ES-I3 (cell line): ENCODE data around the gene ARHGAP15.

Source experiments
- H3K36me3 ChIP-seq: 2 replicates; pipeline ENCODE4 v1.6.1; 2013; ENCODE audit warnings: mild to moderate bottlenecking, low read length, control low read depth, moderate library complexity; ENCODE audit not compliant: insufficient read depth
- H3K4me1 ChIP-seq: 2 replicates; pipeline ENCODE4 v1.6.1; 2013; ENCODE audit warnings: mild to moderate bottlenecking, control low read depth, low read length; ENCODE audit not compliant: insufficient read depth
- H3K9ac ChIP-seq: 2 replicates; pipeline ENCODE4 v1.6.1; 2013; ENCODE audit warnings: low read depth, mild to moderate bottlenecking, low read length, moderate library complexity
- H3K9me3 ChIP-seq: 2 replicates; pipeline ENCODE4 v1.6.1; 2013; ENCODE audit warnings: mild to moderate bottlenecking, low read length, moderate library complexity; ENCODE audit not compliant: control insufficient read depth, insufficient read depth

Gene ARHGAP15

DNA sequence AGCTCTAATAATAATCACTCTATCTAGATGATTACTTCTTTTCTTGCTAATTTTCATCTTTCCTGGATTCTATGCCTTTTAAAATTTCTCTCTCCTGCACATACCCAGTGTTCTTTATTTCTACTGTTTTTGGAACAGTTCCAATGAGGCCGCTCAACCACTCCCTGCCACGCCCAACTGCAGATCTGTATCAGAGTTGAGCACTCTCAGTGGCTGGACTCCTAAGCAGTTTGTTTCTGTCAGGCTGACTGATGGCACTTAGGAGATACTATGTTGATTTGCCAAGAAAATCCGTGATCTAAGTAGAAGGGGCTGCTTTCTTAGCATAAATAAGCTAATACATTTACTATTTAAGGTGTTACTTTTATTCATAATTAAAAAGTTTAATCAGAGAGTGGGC, 192.8 kb downstream of the ARHGAP15 start:
- Histone ChIP-seq H3K4me1 (no peaks in the 10 kb centered on the region), H3K36me3 (no peaks in the 10 kb centered on the region), H3K9ac (no peak overlapping the region), H3K9me3 (no peaks in the 10 kb centered on the region)

GRCh38 chr2:143329288-143329687, 200.1 kb downstream of the ARHGAP15 start:
- Histone ChIP-seq H3K9me3 (no peaks in the 10 kb centered on the region), H3K4me1 (no peaks in the 10 kb centered on the region), H3K36me3 (no peaks in the 10 kb centered on the region), H3K9ac (no peak overlapping the region)

- no peaks in the 10 kb centered on the region for H3K9me3 ChIP-seq
- no peak overlapping the region for H3K9ac ChIP-seq
- H3K36me3 ChIP-seq, result no peaks in the 10 kb centered on the region
- peaks cover 3% of the 10 kb centered on the region; the same call in 1 of the 2 replicates for H3K4me1 ChIP-seq
Observed at GRCh38 chr2:143333168-143333791, 204.1 kb downstream of the ARHGAP15 start.

GRCh38 chr2:143333847-143334246, 204.6 kb downstream of the ARHGAP15 start:
- H3K9ac ChIP-seq, result no peak overlapping the region
- H3K36me3 ChIP-seq, result no peaks in the 10 kb centered on the region
- H3K9me3 ChIP-seq, result no peaks in the 10 kb centered on the region
- peaks cover 3% of the 10 kb centered on the region; the same call in 1 of the 2 replicates for H3K4me1 ChIP-seq

DNA sequence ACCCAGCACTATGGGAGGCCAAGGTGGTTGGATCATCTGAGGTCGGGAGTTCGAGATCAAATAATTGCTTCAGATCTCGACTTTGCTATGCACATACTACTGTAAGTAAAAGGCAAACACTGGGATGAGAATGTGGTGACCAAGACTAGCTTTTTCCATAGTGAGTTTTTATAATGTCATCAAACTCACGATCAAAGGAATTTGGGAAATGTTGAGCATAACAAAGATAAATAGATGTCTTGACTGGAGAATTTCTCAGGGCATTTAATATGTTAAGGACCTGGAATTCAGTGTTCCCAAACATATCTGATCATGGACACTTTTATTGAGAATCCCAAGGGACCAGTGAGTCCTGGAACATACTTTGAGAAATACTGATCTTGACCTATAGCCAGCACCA, 205.6 kb downstream of the ARHGAP15 start:
- Histone ChIP-seq H3K9me3 (no peaks in the 10 kb centered on the region), H3K36me3 (no peaks in the 10 kb centered on the region), H3K9ac (no peak overlapping the region), H3K4me1 (peaks cover 3% of the 10 kb centered on the region; the same call in 1 of the 2 replicates)

- Histone ChIP-seq H3K36me3 (no peaks in the 10 kb centered on the region), H3K4me1 (peaks cover 3% of the 10 kb centered on the region; the same call in 1 of the 2 replicates), H3K9me3 (no peaks in the 10 kb centered on the region; the same call in 1 of the 2 replicates), H3K9ac (no peak overlapping the region)
Observed at GRCh38 chr2:143336719-143337210, 207.5 kb downstream of the ARHGAP15 start.

DNA sequence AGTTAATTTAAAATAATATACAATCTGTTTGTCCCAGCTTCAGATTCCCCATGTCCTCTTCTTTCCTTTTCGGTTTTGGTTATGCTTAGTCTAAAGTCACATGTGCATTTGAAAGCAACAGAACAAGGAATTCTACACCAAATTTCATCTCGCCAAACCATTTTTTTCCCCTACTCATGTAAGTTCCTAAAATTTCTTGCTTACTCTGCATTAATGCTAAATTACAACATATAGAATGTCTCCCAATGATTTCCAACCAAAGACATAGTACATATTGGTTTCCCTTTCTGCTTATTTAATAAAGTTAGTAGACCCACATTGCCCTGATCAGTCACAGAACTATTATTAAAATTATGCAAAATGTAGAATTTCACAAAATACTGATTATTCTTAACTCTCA, 212.3 kb downstream of the ARHGAP15 start:
- H3K9me3 ChIP-seq, result no peaks in the 10 kb centered on the region; the same call in 1 of the 2 replicates
- no peak overlapping the region for H3K9ac ChIP-seq
- no peaks in the 10 kb centered on the region for H3K36me3 ChIP-seq
- peaks cover 6% of the 10 kb centered on the region; the same call in 1 of the 2 replicates for H3K4me1 ChIP-seq

DNA sequence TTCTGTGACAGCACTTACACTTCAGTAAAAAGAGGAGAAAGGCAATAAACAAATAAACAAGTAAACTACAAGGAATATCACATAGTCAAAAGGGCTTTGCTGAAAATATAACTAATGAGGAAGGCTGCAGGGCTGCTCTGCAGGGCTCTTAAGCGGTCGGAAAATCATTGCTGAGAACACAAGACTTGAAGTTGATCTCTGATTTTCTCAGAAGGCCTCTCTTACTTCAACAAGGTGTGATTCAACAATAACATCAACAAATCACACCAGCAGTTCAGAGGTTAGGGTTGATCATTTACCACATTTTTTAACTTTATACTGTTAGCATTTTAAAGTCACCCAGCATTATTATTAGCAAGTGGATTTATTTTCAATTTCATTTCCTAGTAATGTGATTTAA, 215.6 kb downstream of the ARHGAP15 start:
- Histone ChIP-seq H3K9me3 (no peaks in the 10 kb centered on the region; the same call in 1 of the 2 replicates), H3K9ac (no peak overlapping the region), H3K4me1 (peaks cover 30% of the 10 kb centered on the region), H3K36me3 (no peaks in the 10 kb centered on the region)

- H3K36me3 ChIP-seq, result no peaks in the 10 kb centered on the region
- no peaks in the 10 kb centered on the region for H3K9me3 ChIP-seq
- H3K4me1 ChIP-seq, result peaks cover 30% of the 10 kb centered on the region
- H3K9ac ChIP-seq, result no peak overlapping the region
Observed at GRCh38 chr2:143345887-143346787, 216.9 kb downstream of the ARHGAP15 start.

DNA sequence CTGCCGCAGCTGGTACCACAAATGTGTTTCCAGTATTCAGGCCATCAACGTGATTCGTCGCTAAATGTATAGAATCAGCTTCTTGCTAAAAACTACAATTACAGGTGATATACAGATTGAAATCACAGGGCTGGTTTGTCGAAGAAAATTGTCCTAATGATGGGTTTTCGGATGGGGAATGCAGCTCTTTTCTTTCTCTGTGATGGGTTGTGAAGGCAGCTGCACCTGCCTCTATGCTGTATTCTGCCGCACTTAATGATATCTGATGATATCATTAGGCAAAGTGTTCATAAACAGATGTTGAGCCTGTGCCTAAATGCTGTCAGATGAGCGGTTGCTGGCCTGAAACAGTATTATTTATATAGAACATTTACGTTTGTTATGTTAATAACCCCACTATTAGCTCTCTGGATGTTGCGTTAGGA, 218.1 kb downstream of the ARHGAP15 start:
- H3K4me1 ChIP-seq, result peaks cover 30% of the 10 kb centered on the region
- no peaks in the 10 kb centered on the region for H3K36me3 ChIP-seq
- H3K9me3 ChIP-seq, result no peaks in the 10 kb centered on the region
- H3K9ac ChIP-seq, result no peak overlapping the region

DNA sequence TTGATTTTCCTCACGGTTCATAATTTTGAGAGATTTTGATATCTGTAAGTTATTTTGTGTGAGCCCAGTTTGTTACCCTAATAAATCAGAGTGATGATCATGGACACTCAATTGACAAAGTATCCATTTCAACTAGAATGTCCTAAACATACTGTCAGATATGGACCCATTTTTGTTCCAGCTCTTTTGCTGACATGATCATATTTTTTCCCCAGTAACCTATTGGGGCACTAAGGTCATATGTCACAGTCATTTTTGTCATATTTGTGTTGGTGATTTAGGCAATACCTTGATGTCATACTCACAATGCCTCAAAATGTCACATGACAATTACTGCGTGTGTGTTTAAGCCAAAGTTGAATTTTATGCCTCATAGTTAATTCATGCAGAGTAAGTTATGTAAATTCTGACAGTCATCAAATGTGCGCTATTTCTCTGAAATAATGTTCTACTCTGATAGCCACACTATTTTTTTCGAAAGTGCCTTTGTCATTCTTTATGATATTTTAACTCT, 218.7 kb downstream of the ARHGAP15 start:
- H3K9ac ChIP-seq, result no peak overlapping the region
- no peaks in the 10 kb centered on the region for H3K36me3 ChIP-seq
- H3K4me1 ChIP-seq, result peaks cover 30% of the 10 kb centered on the region
- no peaks in the 10 kb centered on the region for H3K9me3 ChIP-seq

DNA sequence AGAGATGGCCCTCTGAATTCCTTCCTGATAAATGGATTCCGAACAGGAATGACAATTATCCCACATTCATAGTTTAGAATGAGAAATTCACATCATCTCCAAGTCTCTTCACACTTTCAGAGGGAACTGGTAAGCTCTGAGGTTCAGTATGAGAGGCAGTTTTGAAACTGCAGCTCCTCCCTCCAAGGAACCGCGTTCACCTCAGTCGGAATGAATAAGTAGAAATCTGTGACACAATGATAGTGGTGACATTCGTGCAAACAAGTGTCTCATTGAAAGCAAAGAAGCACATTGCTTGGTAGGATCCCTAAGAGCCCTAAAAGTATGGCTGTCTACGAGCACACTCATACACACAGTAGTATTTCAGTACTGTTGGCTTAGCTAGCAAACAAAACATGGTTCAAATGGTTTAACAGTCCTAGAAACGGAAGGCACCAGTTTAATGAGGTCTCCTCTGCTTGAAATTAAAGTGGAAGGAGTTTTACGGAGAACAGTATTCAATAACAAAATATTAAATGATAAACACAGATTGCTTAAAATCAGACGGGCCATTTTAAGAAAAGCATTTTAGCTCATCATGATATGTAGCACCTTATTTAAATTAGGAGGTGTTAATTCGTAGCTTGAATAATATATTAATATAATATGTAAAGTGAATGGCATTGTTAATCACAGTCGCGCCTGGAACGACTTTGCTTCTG, 225.0 kb downstream of the ARHGAP15 start:
- H3K4me1 ChIP-seq, result peaks cover under 1% of the 10 kb centered on the region; the same call in 1 of the 2 replicates
- H3K36me3 ChIP-seq, result no peaks in the 10 kb centered on the region
- no peak overlapping the region for H3K9ac ChIP-seq
- H3K9me3 ChIP-seq, result no peaks in the 10 kb centered on the region

- no peaks in the 10 kb centered on the region for H3K4me1 ChIP-seq
- H3K36me3 ChIP-seq, result no peaks in the 10 kb centered on the region
- H3K9ac ChIP-seq, result no peak overlapping the region
- no peaks in the 10 kb centered on the region for H3K9me3 ChIP-seq
Observed at GRCh38 chr2:143355870-143356269, 226.7 kb downstream of the ARHGAP15 start.

- Histone ChIP-seq H3K9me3 (no peaks in the 10 kb centered on the region), H3K4me1 (no peaks in the 10 kb centered on the region), H3K9ac (no peak overlapping the region), H3K36me3 (no peaks in the 10 kb centered on the region)
Observed at GRCh38 chr2:143356336-143356735, 227.1 kb downstream of the ARHGAP15 start.
